COLO668 (cell line): ENCODE measurements around the gene LSM2.
A peak's percentile ranks its signal among the peaks of the same experiment; 100 is the strongest.
"Not testable (repeated sequence)": the region's sequence is repeated elsewhere in the genome, so short reads cannot be mapped to it uniquely, and the experiment has no call there.

Source experiments
- DNase-seq: peaks from one replicate; lab custom pipeline; 2025; ENCODE audit not compliant: unreplicated experiment; lab: John Stamatoyannopoulos, UW

The LSM2 gene

DNA sequence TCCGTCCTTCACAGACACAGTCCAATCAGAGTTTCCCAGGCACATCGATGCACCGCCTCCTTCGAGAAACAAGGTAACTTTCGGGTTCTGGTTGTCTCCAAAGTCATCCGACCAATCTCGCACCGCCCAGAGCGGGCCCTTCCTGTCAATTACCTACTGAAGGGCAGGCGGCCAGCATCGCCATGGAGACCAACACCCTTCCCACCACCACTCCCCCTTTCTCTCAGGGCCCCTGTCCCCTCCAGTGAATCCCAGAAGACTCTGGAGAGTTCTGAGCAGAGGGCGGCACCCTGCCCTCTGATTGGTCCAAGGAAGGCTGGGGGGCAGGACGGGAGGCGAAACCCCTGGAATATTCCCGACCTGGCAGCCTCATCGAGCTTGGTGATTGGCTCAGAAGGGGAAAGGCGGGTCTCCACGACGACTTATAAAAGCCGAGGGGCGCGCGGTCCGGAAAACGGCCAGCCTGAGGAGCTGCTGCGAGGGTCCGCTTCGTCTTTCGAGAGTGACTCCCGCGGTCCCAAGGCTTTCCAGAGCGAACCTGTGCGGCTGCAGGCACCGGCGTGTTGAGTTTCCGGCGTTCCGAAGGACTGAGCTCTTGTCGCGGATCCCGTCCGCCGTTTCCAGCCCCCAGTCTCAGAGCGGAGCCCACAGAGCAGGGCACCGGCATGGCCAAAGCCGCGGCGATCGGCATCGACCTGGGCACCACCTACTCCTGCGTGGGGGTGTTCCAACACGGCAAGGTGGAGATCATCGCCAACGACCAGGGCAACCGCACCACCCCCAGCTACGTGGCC lies 20.7 kb upstream of the LSM2 start, which contains the start of gene HSPA1B:
Gene HSPA1B (plus strand): TSS at position 453 of the 794 bp plus-strand sequence. CDS start 213 bp downstream, at position 666.
- DNase-seq = peak; percentile 90

DNA sequence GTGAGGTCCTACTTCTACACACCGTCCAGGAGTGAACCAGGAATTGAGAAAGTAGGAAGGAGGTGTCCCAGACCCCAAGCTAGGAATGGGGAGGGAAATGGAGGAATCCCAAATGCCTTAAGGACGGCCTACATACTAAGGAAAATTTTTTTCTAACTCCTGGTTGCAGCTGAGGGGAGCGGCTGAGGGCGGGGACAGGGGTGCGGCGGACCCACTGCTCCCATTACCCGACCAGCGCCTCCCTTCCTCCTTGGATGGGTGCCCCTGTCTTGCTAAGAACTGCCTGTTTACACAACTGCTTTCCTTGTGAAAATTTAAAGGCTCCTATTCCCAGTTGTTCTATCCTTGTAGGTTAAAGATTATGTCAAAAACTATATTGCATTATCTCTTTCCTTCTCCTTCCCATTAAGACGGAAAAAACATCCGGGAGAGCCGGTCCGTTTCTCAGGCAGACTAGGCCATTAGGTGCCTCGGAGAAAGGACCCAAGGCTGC lies 20.1 kb upstream of the LSM2 start:
- no peak for DNase-seq

DNA sequence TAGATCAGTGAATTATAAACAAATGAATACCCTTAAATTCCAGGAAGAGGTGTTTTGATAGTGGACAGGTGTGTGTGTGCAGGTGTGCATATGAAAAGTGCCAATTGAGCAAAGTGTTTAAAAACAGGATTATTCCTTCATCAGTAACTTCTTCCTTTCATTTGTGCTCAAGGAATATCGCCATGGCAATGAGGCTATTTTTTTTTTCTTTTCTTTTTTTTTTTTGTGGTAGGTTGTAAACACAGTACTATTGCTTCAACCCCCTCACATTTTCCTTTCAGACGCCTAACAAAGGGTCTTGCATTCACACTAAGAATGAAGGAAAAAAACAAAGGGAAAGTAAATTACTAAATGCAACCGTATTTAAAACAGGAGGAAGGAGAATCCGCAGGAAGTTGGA lies 18.8 kb upstream of the LSM2 start:
- no peak for DNase-seq

DNA sequence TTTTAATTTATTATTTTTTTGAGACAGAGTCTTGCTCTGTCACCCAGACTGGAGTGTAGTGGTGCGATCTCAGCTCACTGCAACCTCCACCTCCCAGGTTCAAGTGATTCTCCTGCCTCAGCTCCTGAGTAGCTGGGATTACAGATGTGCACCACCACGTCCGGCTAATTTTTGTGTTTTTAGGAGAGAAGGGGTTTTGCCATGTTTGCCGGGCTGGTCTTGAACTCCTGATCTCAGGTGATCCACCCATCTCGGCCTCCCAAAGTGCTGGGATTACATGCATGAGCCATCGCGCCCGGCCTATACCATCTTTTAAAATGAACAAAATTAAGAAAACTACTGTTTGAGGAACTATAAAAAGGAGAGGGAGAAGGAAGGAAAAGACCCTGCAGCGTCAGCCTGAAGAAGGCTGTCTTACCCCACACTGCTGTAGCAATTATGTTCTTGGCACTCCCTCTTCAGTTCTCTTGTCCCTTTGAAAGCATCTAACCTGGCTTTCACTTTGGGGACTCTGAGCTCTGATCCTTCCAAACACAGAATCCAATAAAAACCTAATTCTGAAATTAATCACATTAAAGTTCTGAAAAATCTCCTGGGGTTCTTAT lies 16.9 kb upstream of the LSM2 start:
- DNase-seq = not testable (repeated sequence)

DNA sequence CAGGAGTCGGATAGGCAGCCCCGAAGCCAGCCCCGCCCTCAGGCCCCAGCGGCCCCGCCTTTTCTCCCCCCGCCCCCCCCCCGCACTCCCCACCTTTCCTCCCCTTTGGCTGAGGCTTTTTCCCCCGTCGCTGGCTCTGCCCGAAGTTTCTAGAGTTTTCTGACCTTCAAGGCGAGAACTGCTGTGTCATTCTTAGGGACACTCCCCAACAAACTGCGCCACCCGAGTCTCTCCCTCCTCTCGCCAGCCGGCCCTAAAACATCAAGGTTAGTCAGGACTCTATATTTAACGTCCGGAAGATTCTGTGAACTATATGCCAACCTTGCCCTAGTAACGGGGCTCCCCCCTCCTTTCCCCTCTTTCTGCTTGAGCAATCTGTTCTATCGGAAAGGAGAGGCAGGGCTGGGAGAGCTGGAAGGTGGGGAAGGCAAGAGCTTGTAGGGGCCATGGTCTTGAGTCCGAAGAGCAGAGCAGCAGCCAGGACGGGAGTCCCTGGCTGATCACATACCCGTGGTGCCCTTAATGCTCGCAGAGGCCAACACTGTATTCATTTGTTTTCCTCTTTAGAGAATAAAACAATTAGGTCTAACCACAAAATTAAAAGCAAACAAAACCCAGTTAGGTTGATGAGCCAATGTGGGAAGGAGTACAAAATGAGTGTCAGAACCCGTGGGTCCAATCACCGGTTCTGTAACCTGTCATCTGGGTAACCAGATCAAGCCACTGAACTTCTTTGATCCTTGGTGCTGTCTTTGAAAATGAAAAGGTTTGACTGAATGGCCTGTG lies 15.5 kb upstream of the LSM2 start:
- DNase-seq = peak; percentile 21

DNA sequence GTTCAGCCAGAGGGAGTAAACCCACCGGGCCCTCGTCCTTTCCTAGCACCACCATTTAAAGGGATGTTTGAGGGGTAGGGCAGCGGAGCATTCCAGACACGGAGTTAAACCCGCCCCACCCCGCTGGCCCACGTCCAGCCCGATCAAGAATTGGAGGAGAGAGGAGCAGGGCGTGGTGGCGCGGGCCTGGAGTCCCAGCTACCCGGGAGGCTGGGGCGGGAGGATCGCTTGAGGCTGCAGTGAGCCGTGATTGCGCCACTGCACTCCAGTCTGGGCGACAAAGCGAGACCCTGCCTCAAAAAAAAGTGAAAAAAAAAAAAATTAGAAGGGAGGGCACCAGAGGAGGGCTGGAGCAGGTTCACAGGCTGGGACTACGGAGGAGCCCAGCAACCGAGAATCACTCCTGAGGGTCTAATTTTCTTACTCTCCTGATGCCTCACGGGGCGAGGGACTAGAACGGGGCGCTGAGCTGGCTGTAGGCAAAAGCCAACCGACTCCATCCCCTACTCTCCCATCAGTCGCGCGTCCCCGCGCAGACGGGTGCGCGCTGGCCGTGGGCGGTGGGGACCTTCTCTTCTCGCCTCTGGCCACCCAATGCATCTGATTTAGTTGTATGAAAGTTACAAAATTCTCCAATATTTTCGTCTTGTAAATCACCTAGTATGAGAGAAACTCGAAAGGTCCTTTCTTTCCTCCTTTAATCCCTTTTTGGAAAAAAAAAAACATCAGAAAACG lies 14.7 kb upstream of the LSM2 start:
- peak; percentile 38 for DNase-seq

DNA sequence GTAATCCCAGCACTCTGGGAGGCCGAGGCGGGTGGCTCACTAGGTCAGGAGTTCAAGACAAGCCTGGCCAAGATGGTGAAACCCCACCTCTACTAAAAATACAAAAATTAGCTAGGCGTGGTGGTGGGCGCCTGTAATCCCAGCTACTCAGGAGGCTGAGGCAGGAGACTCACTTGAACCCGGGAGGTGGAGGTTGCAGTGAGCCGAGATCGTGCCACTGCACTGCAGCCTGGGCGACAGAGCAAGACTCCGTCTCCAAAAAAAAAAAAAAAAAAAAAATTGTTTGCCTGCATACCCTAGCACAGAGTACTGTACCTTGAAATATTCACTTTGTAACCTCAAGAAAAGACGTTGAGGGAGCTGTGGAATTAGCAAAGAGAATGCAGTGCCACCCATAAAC lies 13.6 kb upstream of the LSM2 start:
- DNase-seq = not testable (repeated sequence)

DNA sequence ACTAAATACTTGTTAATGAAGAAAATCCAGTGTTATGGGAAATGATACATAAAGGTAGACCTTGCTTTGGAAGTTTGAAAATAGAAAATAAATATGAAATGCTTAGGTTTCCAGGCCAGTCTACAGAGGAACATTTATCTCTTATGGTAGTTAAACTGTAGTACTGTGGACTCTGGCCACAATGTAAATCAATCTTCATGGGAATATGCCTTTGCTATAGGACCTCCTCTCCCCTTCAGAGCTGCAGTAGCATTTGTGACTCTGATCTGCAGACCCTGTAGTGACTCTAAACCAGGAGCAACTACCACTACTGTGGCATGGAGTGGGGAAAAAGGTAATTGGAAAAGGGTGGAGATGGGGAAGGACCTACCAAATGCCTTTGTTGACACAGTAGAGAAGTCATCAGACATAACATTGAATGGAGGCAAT lies 13.1 kb upstream of the LSM2 start:
- DNase-seq = no peak

DNA sequence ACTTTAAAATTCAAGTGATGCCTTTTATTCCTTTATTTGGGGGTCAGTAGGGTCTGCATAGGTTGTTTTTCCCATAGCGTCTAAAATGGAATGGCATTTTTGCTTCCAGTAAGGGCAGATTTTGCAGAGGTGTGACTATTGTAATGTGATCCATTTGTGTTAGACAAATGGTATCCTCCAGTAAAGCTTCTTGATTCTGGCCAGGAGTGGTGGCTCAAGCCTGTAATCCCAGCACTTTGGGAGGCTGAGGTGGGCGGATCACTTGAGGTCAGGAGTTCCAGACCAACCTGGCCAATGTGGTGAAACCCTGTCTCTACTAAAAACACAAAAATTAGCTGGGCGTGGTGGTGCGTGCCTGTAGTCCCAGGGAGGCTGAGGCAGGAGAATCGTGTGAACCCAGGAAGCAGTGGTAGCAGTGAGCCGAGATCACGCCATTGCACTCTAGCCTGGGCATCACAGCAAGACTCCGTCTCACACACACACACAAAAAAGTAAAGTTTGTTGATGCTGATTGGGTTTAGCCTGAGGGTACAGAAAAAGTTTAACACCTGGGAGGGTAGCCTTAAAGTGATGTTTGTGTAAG lies 11.3 kb upstream of the LSM2 start:
- DNase-seq = not testable (repeated sequence)

DNA sequence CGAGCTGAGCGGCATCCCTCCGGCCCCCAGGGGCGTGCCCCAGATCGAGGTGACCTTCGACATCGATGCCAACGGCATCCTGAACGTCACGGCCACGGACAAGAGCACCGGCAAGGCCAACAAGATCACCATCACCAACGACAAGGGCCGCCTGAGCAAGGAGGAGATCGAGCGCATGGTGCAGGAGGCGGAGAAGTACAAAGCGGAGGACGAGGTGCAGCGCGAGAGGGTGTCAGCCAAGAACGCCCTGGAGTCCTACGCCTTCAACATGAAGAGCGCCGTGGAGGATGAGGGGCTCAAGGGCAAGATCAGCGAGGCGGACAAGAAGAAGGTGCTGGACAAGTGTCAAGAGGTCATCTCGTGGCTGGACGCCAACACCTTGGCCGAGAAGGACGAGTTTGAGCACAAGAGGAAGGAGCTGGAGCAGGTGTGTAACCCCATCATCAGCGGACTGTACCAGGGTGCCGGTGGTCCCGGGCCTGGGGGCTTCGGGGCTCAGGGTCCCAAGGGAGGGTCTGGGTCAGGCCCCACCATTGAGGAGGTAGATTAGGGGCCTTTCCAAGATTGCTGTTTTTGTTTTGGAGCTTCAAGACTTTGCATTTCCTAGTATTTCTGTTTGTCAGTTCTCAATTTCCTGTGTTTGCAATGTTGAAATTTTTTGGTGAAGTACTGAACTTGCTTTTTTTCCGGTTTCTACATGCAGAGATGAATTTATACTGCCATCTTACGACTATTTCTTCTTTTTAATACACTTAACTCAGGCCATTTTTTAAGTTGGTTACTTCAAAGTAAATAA lies 10.6 kb upstream of the LSM2 start:
- not testable (repeated sequence) for DNase-seq

DNA sequence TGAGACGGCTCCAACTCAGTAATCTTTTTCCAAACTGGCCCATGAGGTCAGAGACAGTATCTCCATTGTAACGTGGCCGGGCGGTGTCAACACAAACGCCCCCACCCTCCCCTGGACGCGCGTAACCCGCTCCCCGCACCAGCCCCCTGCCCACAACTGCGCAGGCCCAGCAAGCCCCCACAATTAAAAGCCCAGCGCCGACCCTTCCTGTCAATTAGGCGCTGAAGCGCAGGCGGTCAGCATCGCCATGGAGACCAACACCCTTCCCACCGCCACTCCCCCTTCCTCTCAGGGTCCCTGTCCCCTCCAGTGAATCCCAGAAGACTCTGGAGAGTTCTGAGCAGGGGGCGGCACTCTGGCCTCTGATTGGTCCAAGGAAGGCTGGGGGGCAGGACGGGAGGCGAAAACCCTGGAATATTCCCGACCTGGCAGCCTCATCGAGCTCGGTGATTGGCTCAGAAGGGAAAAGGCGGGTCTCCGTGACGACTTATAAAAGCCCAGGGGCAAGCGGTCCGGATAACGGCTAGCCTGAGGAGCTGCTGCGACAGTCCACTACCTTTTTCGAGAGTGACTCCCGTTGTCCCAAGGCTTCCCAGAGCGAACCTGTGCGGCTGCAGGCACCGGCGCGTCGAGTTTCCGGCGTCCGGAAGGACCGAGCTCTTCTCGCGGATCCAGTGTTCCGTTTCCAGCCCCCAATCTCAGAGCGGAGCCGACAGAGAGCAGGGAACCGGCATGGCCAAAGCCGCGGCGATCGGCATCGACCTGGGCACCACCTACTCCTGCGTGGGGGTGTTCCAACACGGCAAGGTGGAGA lies 8.5 kb upstream of the LSM2 start, which contains the start of the genes HSPA1A and HSPA1L:
Gene HSPA1A (plus strand): TSS at position 519 of the 814 bp plus-strand sequence. CDS start 214 bp downstream, at position 733.
Gene HSPA1L (minus strand): TSS at position 259 of the 814 bp plus-strand sequence. CDS start 3,311 bp downstream, outside the sequence.
- DNase-seq = peak; percentile 81

DNA sequence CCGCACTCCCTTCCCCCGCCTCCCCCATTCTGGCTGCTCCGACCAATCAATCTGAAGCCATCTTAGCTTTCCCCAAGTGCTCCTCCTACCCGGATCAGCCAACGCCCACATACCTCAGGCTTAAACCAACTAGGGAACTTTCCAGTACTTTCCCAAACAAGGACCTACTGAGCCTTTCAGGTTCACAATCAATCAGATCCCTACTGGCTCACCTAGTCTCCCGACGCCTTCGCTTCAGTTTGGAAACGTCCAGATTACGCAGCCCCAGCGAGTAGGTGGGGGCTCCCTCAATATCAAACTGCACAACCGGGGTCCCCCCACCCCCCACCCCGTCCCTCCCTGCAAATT lies 7.9 kb upstream of the LSM2 start:
- DNase-seq = peak; percentile 84

DNA sequence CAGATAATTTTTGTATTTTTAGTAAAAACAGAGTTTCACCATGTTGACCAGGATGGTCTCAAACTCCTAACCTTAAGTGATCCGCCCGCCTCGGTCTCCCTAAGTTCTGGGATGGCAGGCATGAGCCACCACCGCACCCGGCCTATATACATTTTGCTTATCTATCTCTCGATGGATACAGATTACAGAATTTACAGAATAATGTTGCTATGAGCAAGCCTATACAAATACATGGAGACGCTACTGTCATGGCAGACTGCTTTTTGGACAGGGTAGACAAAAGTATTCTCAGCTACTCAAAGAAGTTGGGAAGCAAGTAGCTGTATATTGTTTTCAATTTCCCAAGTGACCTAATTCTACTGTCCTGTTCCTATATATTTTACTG lies 6.7 kb upstream of the LSM2 start:
- DNase-seq = no peak

DNA sequence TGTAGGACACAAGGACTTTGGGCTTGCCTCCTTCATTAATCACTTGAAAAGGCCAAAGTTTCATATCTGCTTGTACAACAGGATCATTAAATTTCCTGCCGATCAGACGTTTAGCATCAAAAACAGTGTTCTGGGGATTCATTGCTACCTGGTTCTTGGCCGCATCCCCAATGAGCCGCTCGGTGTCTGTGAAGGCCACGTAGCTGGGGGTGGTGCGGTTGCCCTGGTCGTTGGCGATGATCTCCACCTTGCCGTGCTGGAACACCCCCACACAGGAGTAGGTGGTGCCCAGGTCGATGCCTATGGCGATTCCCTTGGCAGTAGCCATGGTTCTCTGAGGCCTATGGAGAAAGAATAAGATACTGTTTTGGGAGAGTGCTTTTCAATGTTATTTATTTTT lies 4.9 kb upstream of the LSM2 start:
- DNase-seq = no peak

DNA sequence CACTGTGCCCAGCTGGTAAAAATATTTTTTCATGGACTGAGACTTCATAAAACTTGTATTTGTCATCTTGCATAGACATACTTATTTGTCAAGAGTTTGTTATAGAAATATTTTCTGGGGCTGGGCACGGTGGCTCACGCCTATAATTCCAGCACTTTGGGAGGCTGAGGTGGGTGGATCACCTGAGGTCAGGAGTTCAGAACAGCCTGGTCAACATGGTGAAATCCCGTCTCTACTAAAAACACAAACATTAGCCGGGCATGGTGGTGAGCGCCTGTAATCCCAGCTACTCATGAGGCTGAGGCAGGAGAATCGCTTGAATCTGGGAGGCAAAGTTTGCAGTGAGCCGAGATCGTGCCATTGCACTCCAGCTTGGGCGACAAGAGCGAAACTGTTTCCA lies 1.8 kb upstream of the LSM2 start:
- DNase-seq = not testable (repeated sequence)

DNA sequence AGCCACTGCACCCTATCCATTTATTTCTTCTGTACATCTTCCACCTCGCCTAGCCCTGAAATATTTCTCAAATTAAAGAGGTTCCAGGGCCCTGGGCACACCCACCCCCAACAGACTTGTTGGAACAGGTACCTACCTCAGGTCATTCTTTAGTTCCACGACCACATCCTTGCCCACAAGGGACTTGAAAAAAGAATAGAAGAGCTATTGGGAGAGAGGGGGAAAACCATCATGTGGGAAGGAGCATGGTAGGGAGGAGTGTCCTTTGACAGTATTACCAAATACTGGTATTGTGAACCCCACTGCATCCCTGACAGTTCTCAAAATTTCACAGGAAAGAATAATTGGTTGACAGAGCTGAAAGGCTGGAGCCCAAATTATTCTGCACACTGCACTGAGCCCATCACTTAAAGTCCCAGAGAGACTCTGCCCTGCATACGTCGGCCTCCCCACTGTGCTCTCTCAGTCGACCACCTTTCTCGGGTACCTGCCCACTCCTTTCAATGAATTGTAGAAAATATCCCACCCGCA lies 762 bp downstream of the LSM2 start:
- DNase-seq = no peak

DNA sequence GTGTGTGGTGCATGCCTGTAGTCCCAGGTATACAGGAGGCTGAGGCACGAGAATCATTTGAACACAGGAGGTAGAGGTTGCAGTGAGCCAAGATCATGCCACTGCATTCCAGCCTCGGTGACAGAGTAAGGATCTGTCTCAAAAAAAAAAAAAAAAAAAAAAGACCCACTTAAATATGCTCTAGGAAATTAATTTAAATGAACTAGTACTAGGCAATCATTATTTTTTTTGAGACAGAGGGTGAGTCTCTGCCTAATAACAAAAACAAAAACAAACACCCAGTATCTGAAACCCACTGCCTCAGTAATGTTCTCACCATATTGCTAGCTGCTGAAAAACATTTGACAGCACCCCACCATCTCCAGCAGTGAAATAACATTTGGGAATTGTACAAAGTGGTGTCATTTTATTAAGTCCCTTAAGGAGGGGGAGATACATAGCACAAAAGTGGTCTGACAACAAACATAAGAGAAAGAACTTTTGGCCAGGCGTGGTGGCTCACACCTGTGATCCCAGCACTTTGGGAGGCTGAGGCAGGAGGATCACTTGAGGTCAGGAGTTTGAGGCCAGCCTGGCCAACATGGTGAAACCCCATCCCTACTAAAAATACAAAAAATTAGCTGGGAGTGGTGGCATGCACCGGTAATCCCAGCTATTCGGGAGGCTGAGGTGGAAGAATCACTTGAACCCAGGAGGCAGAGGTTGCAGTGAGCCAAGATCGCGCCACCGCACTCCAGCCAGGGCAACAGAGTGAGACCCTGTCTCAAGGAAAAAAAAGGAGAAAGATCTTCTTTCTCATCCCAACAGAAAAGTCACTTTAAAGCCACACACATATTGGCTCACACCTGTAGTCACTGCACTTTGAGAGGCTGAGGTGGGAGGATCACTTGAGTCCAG lies 5.5 kb downstream of the LSM2 start:
- DNase-seq = not testable (repeated sequence)
